Measurements from ENCODE around the gene TRPC1.

GRCh38 chr3:142723968-142724681, at the start of gene TRPC1:
- TF ChIP-seq YY1 (IDR thresholded peaks at IDR 0.05; ENCODE audit: insufficient read depth, insufficient read length) (peak; percentile 53), SUZ12 (IDR thresholded peaks at IDR 0.05; ENCODE audit: extremely low read depth, insufficient read depth, insufficient read length) (no peak)

All from NT2/D1 (cell line).